HG02870 (cell line): ENCODE data around the gene PRRC2C.

ENCODE experiments used
- ATAC-seq: cut with Tn5 transposase; IDR thresholded peaks from one replicate; pipeline ENCODE4 v1.9.1; 2021; ENCODE audit warnings: mild to moderate bottlenecking, moderate library complexity; ENCODE audit not compliant: unreplicated experiment

Gene PRRC2C

DNA sequence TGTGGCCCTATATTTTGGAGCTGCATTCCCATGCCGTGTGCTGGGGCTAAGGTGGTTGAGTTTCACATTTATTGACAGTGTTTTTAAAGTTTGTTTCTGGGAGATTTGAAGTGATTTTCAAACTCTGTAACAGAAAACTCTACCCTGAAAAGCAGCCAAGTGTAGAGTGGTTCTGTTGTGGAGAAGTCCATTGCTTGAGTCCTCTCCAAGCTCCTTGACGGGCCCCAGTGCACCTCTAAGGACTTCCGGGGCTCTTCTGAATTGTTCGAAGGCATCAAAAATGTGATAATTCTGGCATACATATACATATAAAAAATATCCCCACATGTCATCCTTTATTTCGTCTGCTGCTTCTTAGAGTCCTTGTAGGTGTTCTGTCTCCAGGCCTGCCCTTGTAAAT is 141.7 kb downstream of the PRRC2C start:
- ATAC-seq, result no peak

DNA sequence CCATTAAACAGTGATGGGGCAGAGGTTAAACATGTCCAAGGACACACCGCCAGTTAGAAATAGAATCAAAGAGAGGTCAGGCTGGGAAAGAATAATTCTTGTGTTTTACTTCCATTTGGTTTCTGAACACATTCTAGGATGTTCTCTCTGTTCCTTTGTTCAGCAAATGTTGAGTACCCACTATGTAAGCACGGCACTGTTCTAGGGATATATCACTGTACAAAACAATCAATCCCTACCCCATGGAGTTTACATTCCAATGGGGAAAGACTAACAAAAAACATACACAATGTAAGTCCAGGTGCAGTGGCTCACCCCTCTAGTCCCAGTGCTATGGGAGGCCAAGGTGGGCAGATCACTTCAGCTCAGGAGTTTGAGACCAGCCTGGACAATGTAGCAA is 142.9 kb downstream of the PRRC2C start:
- ATAC-seq, result no peak

DNA sequence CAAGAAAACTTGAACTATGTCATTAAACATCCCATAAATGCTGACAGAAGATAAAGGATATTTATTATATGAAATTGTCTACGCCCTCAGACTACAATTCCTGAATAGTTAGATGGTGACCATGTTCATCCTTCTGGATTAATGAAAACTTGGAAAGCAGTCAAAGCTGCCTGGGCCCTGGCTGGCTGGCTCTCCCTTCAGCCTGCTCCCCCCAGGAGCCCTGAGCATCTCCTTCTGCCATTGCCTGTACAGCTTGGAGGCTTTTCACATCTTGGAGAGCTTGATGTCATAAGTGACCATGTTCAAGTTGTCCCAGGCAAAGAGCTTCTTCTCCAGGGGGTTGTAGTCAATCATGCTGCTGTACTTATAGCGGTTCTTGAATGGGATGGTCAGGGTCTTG is 150.3 kb downstream of the PRRC2C start:
- ATAC-seq, result no peak

DNA sequence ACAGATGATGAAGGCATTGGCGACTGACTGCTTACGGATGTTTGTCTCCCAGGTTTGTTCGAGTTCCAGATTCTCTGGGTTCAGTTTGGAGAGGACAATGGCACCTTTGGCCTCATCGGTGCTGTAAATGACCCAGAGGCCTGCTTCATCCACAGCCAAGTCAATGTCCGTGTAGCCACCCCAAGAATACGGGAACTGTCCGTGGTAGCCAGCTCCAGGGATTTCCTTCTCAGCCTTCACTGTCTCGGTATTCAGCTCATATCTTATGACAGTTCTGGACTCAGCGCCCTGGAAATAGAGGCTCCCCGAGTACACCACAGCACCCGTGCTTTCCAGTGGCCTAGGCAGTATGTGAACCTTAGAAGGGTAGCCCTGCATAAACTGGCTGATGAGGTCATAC is 150.8 kb downstream of the PRRC2C start:
- no peak for ATAC-seq

DNA sequence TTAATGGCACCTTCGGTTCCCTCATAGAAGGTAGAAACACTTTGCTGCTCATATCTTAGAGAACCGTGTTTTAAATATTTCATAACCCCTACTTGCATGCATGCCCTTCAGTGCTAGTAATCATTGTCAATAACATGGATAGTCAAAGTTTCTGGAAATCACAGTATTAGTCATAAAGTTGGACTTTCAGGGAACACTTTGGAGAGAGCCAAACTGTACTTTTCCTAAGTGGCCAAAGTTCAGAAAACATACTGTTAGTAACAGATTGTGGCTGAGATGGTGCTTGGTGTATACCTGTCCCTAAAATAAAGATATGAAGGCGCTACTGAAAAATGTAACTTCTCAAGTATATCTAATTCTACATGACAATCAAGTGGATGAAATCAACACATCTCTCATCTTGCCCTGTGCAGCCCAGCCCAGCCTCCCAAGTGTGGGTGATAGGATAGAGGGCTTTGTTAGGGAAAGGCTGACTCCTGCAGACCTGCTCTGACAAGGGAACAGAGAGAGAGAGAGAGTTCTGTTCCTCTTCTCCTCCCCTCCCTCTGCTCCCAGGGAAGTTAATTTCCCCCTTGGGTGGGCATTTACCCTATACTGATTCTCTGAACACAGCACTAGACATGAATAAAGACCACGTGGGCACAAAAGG is 152.7 kb downstream of the PRRC2C start:
- no peak for ATAC-seq

DNA sequence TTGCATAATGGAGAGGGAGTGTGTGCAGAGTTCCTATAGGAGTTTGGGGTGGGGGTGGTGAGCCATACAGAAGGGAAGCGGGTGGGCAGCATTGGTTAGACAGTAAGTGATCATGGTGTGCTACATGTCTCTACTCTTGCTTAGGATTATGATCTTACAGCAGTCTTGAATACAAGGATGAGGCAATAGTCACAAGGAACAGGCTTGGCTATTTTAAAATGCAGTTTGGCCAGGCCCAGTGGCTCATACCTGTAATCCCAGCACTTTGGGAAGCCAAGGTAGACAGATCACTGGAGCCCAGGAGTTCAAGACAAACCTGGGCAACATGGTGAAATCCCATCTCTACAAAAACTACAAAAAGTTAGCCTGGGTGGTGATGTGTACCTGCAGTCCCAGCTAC is 154.9 kb downstream of the PRRC2C start:
- ATAC-seq, result no peak

DNA sequence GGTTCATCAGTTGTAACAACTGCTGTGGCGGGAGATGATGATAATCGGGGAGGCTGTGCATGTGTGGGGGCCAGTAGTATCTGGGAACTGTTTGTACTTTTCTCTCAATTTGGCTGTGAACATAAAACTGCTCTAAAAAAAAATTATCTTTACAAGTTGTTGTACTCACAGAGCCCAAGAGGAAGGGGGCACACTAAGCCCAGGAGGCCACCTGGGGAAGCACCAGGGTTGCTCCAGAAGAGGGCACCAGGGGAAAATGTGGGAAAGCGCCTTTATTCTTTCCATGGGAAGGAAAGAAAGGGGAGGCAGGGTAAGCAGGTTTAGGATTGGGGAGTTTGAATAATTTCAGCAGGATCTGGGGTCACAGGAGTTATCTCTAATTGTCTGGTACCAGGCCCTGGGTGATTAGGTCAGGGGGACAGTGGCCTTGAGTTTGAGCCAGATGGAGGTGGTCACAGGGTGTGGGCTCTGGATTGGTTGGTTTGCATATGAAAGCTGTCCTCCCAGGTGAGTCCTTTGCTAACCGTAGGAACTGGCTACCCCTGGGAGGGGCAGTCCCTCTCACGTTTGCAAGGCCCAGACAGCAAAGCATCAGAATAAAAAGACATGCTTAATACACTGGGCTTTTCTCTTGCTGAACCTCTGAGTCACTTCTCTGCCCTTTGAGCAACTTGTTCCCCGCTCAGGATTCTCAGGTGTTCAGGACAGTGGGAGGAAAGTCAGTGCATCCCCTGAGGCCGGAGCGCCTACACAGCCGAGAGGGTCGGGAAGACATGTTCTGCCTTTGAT is 155.9 kb downstream of the PRRC2C start:
- ATAC-seq, result no peak

DNA sequence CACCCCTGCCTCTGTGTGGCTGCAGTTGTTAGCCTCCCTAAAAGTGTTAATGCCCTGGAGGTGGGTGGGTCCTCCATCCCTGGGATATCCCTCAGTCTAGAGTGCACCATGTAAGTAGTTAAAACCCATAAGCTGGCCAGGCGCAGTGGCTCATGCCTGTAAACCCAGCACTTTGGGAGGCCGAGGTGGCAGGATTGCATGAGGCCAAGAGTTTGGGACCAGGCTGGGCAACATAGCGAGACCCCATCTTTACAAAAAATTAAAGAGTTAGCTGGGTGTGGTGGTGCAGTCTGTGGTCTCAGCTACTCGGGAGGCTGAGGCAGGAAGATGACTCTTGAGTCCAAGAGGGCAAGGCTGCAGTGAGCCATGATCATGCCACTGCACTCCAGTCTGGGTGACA is 156.9 kb downstream of the PRRC2C start:
- no peak for ATAC-seq
